Measurements from ENCODE around the gene GRWD1.

Gene GRWD1

GRCh38 chr19:48500830-48501493 is 55.2 kb downstream of the GRWD1 start:
- Histone ChIP-seq H3K79me2 (ENCODE audit: insufficient read depth, low read length) (no peaks in the 10 kb centered on the region), H3K9me2 (ENCODE audit: low read depth, low read length) (no peaks in the 10 kb centered on the region), H3K27me3 (ENCODE audit: insufficient read depth, low read length) (no peaks in the 10 kb centered on the region), H3K4me1 (ENCODE audit: insufficient read depth, low read length, severe bottlenecking) (peaks cover 7% of the 10 kb centered on the region), H3K4me2 (ENCODE audit: low read length) (peak overlapping the region; percentile 14; the same call in 1 of the 2 replicates), H2AFZ (ENCODE audit: low read length) (no peak overlapping the region), H3K9me3 (ENCODE audit: low read length) (no peaks in the 10 kb centered on the region), H4K20me1 (ENCODE audit: insufficient read depth, low read length) (no peaks in the 10 kb centered on the region), H3K9ac (ENCODE audit: low read length) (no peak overlapping the region), H3F3A (ENCODE audit: insufficient read depth, low read length) (no peaks in the 10 kb centered on the region), H3K36me3 (ENCODE audit: insufficient read depth, low read length) (no peaks in the 10 kb centered on the region), H3K27ac (ENCODE audit: low read depth, low read length, poor library complexity, severe bottlenecking) (no peak overlapping the region), H3K4me3 (ENCODE audit: low read depth, low read length, poor library complexity, severe bottlenecking) (peak overlapping the region; percentile 12)
- TF ChIP-seq CTCF (IDR thresholded peaks at IDR 0.05; ENCODE audit: low read length), result no peak
- no peak for TF ChIP-seq EZH2 (IDR thresholded peaks at IDR 0.05; ENCODE audit: borderline replicate concordance, low read length)

- no peaks in the 10 kb centered on the region for H3F3A ChIP-seq (ENCODE audit: insufficient read depth, low read length)
- no peaks in the 10 kb centered on the region for H3K9me2 ChIP-seq (ENCODE audit: low read depth, low read length)
- no peaks in the 10 kb centered on the region for H3K27me3 ChIP-seq (ENCODE audit: insufficient read depth, low read length)
- H3K36me3 ChIP-seq (ENCODE audit: insufficient read depth, low read length), result no peaks in the 10 kb centered on the region
- no peak for TF ChIP-seq CTCF (IDR thresholded peaks at IDR 0.05; ENCODE audit: low read length)
- TF ChIP-seq EZH2 (IDR thresholded peaks at IDR 0.05; ENCODE audit: borderline replicate concordance, low read length), result no peak
- H2AFZ ChIP-seq (ENCODE audit: low read length), result no peak overlapping the region
- H3K9ac ChIP-seq (ENCODE audit: low read length), result no peak overlapping the region
- H3K4me2 ChIP-seq (ENCODE audit: low read length), result peak overlapping the region; percentile 40
- H3K9me3 ChIP-seq (ENCODE audit: low read length), result no peaks in the 10 kb centered on the region
- no peaks in the 10 kb centered on the region for H4K20me1 ChIP-seq (ENCODE audit: insufficient read depth, low read length)
- H3K4me3 ChIP-seq (ENCODE audit: low read depth, low read length, poor library complexity, severe bottlenecking), result peak overlapping the region; percentile 12
- no peak overlapping the region for H3K27ac ChIP-seq (ENCODE audit: low read depth, low read length, poor library complexity, severe bottlenecking)
- no peaks in the 10 kb centered on the region for H3K79me2 ChIP-seq (ENCODE audit: insufficient read depth, low read length)
- H3K4me1 ChIP-seq (ENCODE audit: insufficient read depth, low read length, severe bottlenecking), result peaks cover 7% of the 10 kb centered on the region
These were observed 55.9 kb downstream of the GRWD1 start for GRCh38 chr19:48501494-48502349.

- peak overlapping the region; percentile 40 for H3K4me2 ChIP-seq (ENCODE audit: low read length)
- H3K27me3 ChIP-seq (ENCODE audit: insufficient read depth, low read length), result no peaks in the 10 kb centered on the region
- no peaks in the 10 kb centered on the region for H4K20me1 ChIP-seq (ENCODE audit: insufficient read depth, low read length)
- no peaks in the 10 kb centered on the region for H3K79me2 ChIP-seq (ENCODE audit: insufficient read depth, low read length)
- no peak overlapping the region for H2AFZ ChIP-seq (ENCODE audit: low read length)
- no peaks in the 10 kb centered on the region for H3K9me3 ChIP-seq (ENCODE audit: low read length)
- H3K4me3 ChIP-seq (ENCODE audit: low read depth, low read length, poor library complexity, severe bottlenecking), result peak overlapping the region; percentile 3
- no peak overlapping the region for H3K9ac ChIP-seq (ENCODE audit: low read length)
- peaks cover 7% of the 10 kb centered on the region for H3K4me1 ChIP-seq (ENCODE audit: insufficient read depth, low read length, severe bottlenecking)
- TF ChIP-seq EZH2 (IDR thresholded peaks at IDR 0.05; ENCODE audit: borderline replicate concordance, low read length) (no peak), CTCF (IDR thresholded peaks at IDR 0.05; ENCODE audit: low read length) (no peak)
- no peaks in the 10 kb centered on the region for H3K36me3 ChIP-seq (ENCODE audit: insufficient read depth, low read length)
- H3F3A ChIP-seq (ENCODE audit: insufficient read depth, low read length), result no peaks in the 10 kb centered on the region
- no peak overlapping the region for H3K27ac ChIP-seq (ENCODE audit: low read depth, low read length, poor library complexity, severe bottlenecking)
- no peaks in the 10 kb centered on the region for H3K9me2 ChIP-seq (ENCODE audit: low read depth, low read length)
These were observed 56.7 kb downstream of the GRWD1 start for GRCh38 chr19:48502350-48503018.
